ENCODE measurements around the gene TSPAN5. TPM values are rescaled to one million over a fixed set of nuclear protein-coding genes. Genes with fewer than 3 reads are reported as not detected.

The TSPAN5 gene
- total and polyA plus RNA-seq, 2 experiments from 2014 or later = 22.4 to 35.9 TPM

GRCh38 chr4:98623126-98623802 lies 35.1 kb downstream of the TSPAN5 start:
- Histone ChIP-seq H3K4me3 (no peak overlapping the region), H3K27ac (no peak overlapping the region), H3K79me2 (peaks cover 66% of the 10 kb centered on the region), H3K36me3 (replicated peaks; ENCODE audit: insufficient read depth, low read depth) (no peaks in the 10 kb centered on the region), H3K27me3 (no peaks in the 10 kb centered on the region), H2AFZ (no peak overlapping the region), H3K9me3 (ENCODE audit: low read depth) (no peaks in the 10 kb centered on the region), H3K4me2 (no peak overlapping the region), H3K9me2 (replicated peaks; ENCODE audit: insufficient read depth) (no peaks in the 10 kb centered on the region), H3K4me1 (ENCODE audit: insufficient read depth) (peaks cover 23% of the 10 kb centered on the region), H4K20me1 (ENCODE audit: insufficient read depth, poor library complexity, severe bottlenecking) (no peaks in the 10 kb centered on the region)
- no peak for DNase-seq (ENCODE audit: low spot score)
- TF ChIP-seq EZH2phosphoT487 (IDR thresholded peaks at IDR 0.05; ENCODE audit: low read depth, severe bottlenecking, unreplicated experiment) = no peak
- TF ChIP-seq CTCF (IDR thresholded peaks at IDR 0.05; ENCODE audit: poor library complexity) = no peak
- TF ChIP-seq EZH2 (IDR thresholded peaks at IDR 0.05; ENCODE audit: borderline replicate concordance) = no peak
- 36% methylated on average over 3 of the region's 3 CpGs for WGBS (ENCODE audit: low lambda C conversion rate, missing lambda C conversion rate)

GRCh38 chr4:98620087-98620784 lies 38.2 kb downstream of the TSPAN5 start:
- H3K9me2 ChIP-seq (replicated peaks; ENCODE audit: insufficient read depth) = no peaks in the 10 kb centered on the region
- DNase-seq (ENCODE audit: low spot score) = no peak
- TF ChIP-seq EZH2phosphoT487 (IDR thresholded peaks at IDR 0.05; ENCODE audit: low read depth, severe bottlenecking, unreplicated experiment) (no peak), EZH2 (IDR thresholded peaks at IDR 0.05; ENCODE audit: borderline replicate concordance) (no peak), CTCF (IDR thresholded peaks at IDR 0.05; ENCODE audit: poor library complexity) (no peak)
- H3K9me3 ChIP-seq (ENCODE audit: low read depth) = no peaks in the 10 kb centered on the region
- H2AFZ ChIP-seq = no peak overlapping the region
- H3K4me2 ChIP-seq = no peak overlapping the region
- peaks cover 81% of the 10 kb centered on the region for H3K79me2 ChIP-seq
- no peaks in the 10 kb centered on the region for H3K4me1 ChIP-seq (ENCODE audit: insufficient read depth)
- 87% methylated on average over 9 of the region's 9 CpGs for WGBS (ENCODE audit: low lambda C conversion rate, missing lambda C conversion rate)
- H3K36me3 ChIP-seq (replicated peaks; ENCODE audit: insufficient read depth, low read depth) = no peaks in the 10 kb centered on the region
- no peak overlapping the region for H3K27ac ChIP-seq
- H3K4me3 ChIP-seq = no peak overlapping the region
- no peaks in the 10 kb centered on the region for H3K27me3 ChIP-seq
- H4K20me1 ChIP-seq (ENCODE audit: insufficient read depth, poor library complexity, severe bottlenecking) = no peaks in the 10 kb centered on the region

GRCh38 chr4:98619180-98619579 lies 39.2 kb downstream of the TSPAN5 start:
- Histone ChIP-seq H3K9me2 (replicated peaks; ENCODE audit: insufficient read depth) (no peaks in the 10 kb centered on the region), H3K9me3 (ENCODE audit: low read depth) (no peaks in the 10 kb centered on the region), H2AFZ (no peak overlapping the region), H3K4me2 (no peak overlapping the region), H3K79me2 (peaks cover 87% of the 10 kb centered on the region), H3K4me3 (no peak overlapping the region), H3K4me1 (ENCODE audit: insufficient read depth) (no peaks in the 10 kb centered on the region), H3K27ac (no peak overlapping the region), H3K27me3 (no peaks in the 10 kb centered on the region), H3K36me3 (replicated peaks; ENCODE audit: insufficient read depth, low read depth) (no peaks in the 10 kb centered on the region), H4K20me1 (ENCODE audit: insufficient read depth, poor library complexity, severe bottlenecking) (no peaks in the 10 kb centered on the region)
- 69% methylated on average over 2 of the region's 2 CpGs for WGBS (ENCODE audit: low lambda C conversion rate, missing lambda C conversion rate)
- DNase-seq (ENCODE audit: low spot score) = no peak
- no peak for TF ChIP-seq EZH2phosphoT487 (IDR thresholded peaks at IDR 0.05; ENCODE audit: low read depth, severe bottlenecking, unreplicated experiment)
- no peak for TF ChIP-seq EZH2 (IDR thresholded peaks at IDR 0.05; ENCODE audit: borderline replicate concordance)
- TF ChIP-seq CTCF (IDR thresholded peaks at IDR 0.05; ENCODE audit: poor library complexity) = no peak

All from hepatocyte (in vitro differentiated cells).